Lower leg skin (tissue), 4 donors: ENCODE results near the gene GPS1. TPM values are rescaled to one million over a fixed set of nuclear protein-coding genes. Genes with fewer than 3 reads are reported as not detected.

Source experiments
- DNase-seq, 2 donors: peaks; one replicate each; pipeline ENCODE4 v3.0.0-alpha.2; 2019; ENCODE audit warnings: low spot score in 2 of 2
- H3K4me3 ChIP-seq: fragments of 200-600 bp; sonication (generic); 2 replicates; pipeline ENCODE4 v1.5.1; 2017; ENCODE audit warnings: mild to moderate bottlenecking, low read depth; ENCODE audit not compliant: poor library complexity, severe bottlenecking
- POLR2A ChIP-seq, 2 donors: fragments of 450-650 bp; IDR thresholded peaks; one replicate each; pipeline ENCODE4 v1.6.1; 2016 to 2017; ENCODE audit warnings: antibody characterized with exemption in 2 of 2, mild to moderate bottlenecking in 1 of 2, moderate library complexity in 1 of 2
- WGBS, 2 donors: methylation state at CpG; one replicate each; pipeline ENCODE4 v1.1.5; 2018; 5-methylcytosine and 5-hydroxymethylcytosine counted together
- intact Hi-C: fragments of 100-400 bp; cut with DNase I; formaldehyde crosslinking; loops from one replicate; pipeline ENCODE4 v1.15.0; 2023; ENCODE audit warnings: low total_unique reads
- total RNA-seq, 4 donors: library from RNA; depleted of rRNA; stranded (reverse); fragments of >200 nt; gene quantifications; one replicate each; pipeline ENCODE4 v1.1.0, GENCODE V29; 2016
- TF ChIP-seq, protein P1 (sequence below), 3 donors: fragments of 450-650 bp; IDR thresholded peaks; one replicate each; pipeline ENCODE4 v1.5.1; 2016; ENCODE audit warnings: antibody characterized with exemption in 3 of 3, mild to moderate bottlenecking in 3 of 3, moderate library complexity in 2 of 3

GPS1 gene
- total RNA-seq, 4 donors from 2014 or later, result 57.2 to 99.3 (median 79.1) TPM

DNA sequence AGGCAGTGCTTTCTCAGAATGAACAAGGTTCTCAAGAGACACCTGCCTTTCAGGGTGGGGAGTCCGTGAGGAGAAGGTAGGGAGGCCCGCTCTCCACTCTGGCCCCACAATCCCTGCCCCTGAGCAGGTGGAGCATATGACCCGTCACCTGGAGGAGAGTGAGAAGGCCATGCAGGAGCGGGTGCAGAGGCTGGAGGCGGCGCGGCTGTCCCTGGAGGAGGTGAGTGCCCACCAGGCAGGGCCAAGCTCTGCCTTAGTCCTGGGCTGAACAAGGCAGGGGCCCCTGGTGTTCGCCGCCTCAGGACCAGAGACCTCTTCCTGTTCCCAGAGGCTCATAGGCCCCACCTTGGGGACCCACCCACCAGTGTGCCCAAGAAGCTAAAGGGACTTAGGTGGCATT lies 22.7 kb upstream of the GPS1 start:
- TF ChIP-seq, protein P1, sequence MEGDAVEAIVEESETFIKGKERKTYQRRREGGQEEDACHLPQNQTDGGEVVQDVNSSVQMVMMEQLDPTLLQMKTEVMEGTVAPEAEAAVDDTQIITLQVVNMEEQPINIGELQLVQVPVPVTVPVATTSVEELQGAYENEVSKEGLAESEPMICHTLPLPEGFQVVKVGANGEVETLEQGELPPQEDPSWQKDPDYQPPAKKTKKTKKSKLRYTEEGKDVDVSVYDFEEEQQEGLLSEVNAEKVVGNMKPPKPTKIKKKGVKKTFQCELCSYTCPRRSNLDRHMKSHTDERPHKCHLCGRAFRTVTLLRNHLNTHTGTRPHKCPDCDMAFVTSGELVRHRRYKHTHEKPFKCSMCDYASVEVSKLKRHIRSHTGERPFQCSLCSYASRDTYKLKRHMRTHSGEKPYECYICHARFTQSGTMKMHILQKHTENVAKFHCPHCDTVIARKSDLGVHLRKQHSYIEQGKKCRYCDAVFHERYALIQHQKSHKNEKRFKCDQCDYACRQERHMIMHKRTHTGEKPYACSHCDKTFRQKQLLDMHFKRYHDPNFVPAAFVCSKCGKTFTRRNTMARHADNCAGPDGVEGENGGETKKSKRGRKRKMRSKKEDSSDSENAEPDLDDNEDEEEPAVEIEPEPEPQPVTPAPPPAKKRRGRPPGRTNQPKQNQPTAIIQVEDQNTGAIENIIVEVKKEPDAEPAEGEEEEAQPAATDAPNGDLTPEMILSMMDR (IDR thresholded peaks at IDR 0.05), result no peak
- TF ChIP-seq POLR2A (IDR thresholded peaks at IDR 0.05), result no peak
- WGBS, 2 donors, result 96 to 99% methylated on average over 8 to 9 of the region's 9 CpGs
- H3K4me3 ChIP-seq, result no peak overlapping the region
- intact Hi-C loops, result loop anchor here (2.0 kb wide), 1 partner anchor 126 kb away; no protein-coding TSS in a partner anchor
- no peak for DNase-seq

GRCh38 chr17:82029391-82029790 lies 22.3 kb upstream of the GPS1 start:
- no peak overlapping the region for H3K4me3 ChIP-seq
- no peak for DNase-seq
- intact Hi-C loops, result loop anchor here (2.0 kb wide), 1 partner anchor 125 kb away; no protein-coding TSS in a partner anchor
- WGBS, 2 donors, result 56 to 69% methylated on average over 11 to 16 of the region's 16 CpGs
- TF ChIP-seq, protein P1 (IDR thresholded peaks at IDR 0.05), result no peak
- TF ChIP-seq POLR2A (IDR thresholded peaks at IDR 0.05), result no peak

DNA sequence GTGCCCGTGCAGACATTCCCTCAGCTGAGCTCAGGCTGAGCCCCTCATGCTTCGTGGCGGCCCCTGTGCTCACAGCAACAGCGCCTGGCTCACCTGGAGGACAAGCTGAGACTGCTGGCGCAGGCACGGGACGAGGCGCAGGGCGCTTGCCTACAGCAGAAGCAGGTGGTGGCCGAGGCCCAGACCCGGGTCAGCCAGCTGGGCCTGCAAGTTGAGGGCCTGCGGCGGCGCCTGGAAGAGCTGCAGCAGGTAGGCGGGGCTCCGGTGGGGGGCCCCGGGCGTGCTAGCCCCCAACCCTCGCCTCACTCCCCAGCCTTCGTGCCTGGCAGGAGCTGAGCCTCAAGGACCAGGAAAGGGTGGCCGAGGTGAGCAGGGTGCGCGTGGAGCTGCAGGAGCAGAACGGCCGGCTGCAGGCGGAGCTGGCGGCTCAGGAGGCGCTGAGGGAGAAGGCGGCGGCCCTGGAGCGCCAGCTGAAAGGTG lies 21.7 kb upstream of the GPS1 start:
- 51 to 61% methylated on average over 19 of the region's 31 CpGs for WGBS, 2 donors
- intact Hi-C loops, result loop anchor here (2.0 to 5.0 kb wide), 2 partner anchors 125 to 332 kb away; no protein-coding TSS in a partner anchor
- TF ChIP-seq, protein P1 (IDR thresholded peaks at IDR 0.05), result no peak
- no peak for TF ChIP-seq POLR2A (IDR thresholded peaks at IDR 0.05)
- H3K4me3 ChIP-seq, result no peak overlapping the region
- DNase-seq, result no peak

DNA sequence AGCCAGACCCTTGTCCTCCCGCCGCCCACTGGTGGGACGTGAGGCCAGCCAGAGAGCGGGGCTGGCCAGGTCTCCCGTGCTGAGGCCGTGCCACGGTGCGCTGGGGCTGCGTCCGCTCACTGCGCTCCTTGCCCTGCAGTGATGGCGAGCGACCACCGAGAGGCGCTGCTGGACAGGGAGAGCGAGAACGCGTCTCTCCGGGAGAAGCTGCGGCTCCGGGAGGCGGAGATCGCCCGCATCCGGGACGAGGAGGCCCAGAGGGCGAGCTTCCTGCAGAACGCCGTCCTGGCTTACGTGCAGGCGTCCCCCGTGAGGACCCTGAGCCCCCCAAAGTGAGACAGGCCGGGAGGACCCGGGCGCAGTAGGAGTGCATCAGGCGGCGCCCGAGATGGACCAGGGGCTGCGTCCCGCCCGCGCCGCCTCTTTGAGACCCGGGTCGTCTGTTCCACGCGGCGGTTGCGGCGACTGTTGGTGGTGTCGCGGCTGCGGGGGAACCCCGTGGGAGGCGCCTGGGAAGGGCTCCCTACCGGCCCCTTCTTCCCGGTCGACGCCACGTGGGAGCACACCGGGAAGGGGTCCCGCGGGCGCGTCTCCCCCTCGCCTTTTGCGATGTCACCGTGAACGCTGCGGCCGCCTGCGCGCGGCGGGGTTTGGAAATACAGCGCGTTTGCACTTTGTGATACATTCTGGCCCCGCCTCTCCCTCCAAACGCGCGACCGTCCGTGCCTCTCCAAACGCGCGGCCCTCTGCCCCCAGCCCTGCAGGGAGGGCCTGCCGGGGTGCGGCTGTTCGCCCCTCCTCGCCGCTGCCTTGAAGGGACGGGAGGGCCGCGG lies 21.0 kb upstream of the GPS1 start:
- DNase-seq, result peak; percentile 67 to 97
- peak overlapping the region; percentile 17 for H3K4me3 ChIP-seq
- TF ChIP-seq, protein P1 (IDR thresholded peaks at IDR 0.05), result peak in 1 of 3 donors; percentile 80
- TF ChIP-seq POLR2A (IDR thresholded peaks at IDR 0.05), result no peak
- intact Hi-C loops, result loop anchor here (5.0 kb wide), 1 partner anchor 332 kb away; no protein-coding TSS in a partner anchor
- 0% methylated on average over 23 to 81 of the region's 94 CpGs for WGBS, 2 donors

GRCh38 chr17:82031303-82031884 lies 20.3 kb upstream of the GPS1 start, which contains the start of gene RAC3:
TSS of gene RAC3 (plus strand) at chr17:82031678. CDS start at chr17:82031762, 84 bp downstream.
- 0% methylated on average over 5 of the region's 96 CpGs; no CpG with 5 or more reads in 1 of the 2 donors for WGBS, 2 donors
- intact Hi-C loops, result loop anchor here (5.0 kb wide), 1 partner anchor 331 kb away; no protein-coding TSS in a partner anchor
- no peak for DNase-seq
- peak within 1 kb of the TSS; percentile 17 for H3K4me3 ChIP-seq
- TF ChIP-seq, protein P1 (IDR thresholded peaks at IDR 0.05), result no peak
- no peak for TF ChIP-seq POLR2A (IDR thresholded peaks at IDR 0.05)
